A549 (cell line): ENCODE measurements around the gene NIPBL. TPM values are rescaled to one million over a fixed set of nuclear protein-coding genes. Genes with fewer than 3 reads are reported as not detected.

Experiments used
- ATAC-seq, 2 experiments: fragments of 200-7000 bp in 1 of 2; fragments of >200 bp in 1 of 2; cut with Nextera tagmentation in 1 of 2; cut with Tn5 transposase in 1 of 2; 3 replicates each; pipeline versions ENCODE4 v1.8.0 to v1.9.1; 2018 to 2020; ENCODE audit warnings: mild to moderate bottlenecking in 1 of 2, moderate library complexity in 1 of 2
- CTCF ChIA-PET: fragments of 300-600 bp; sonication (Branson Sonifier 250); formaldehyde crosslinking; extraction: SDS; loops from one replicate; lab custom pipeline; 2021; ENCODE audit warnings: antibody characterized with exemption, inconsistent platforms; lab: Yijun Ruan, JAX
- POLR2A ChIA-PET: fragments of 350-600 bp; formaldehyde crosslinking; extraction: SDS; loops from one replicate; lab custom pipeline; 2021; ENCODE audit warnings: antibody characterized with exemption, inconsistent platforms; lab: Yijun Ruan, JAX
- DNase-seq, 2 experiments: peaks; one replicate each; pipeline versions ENCODE4 v3.0.0 to v3.0.0-alpha.2; 2011 to 2016; ENCODE audit warnings: low read depth in 1 of 2, low spot score in 1 of 2
- FAIRE-seq: peaks from 2 replicates; lab custom pipeline; 2011; peaks lifted over from hg19 to GRCh38; lab: Jason Lieb, UNC
- H3K27ac ChIP-seq, 2 experiments: fragments of >200 bp; sonication (Bioruptor Twin); formaldehyde crosslinking; 3 replicates each; pipeline ENCODE4 v1.5.1; 2016 to 2017
- H3K4me1 ChIP-seq: fragments of >200 bp; sonication (Bioruptor Twin); formaldehyde crosslinking; 3 replicates; pipeline ENCODE4 v1.6.1; 2016
- H3K4me2 ChIP-seq: fragments of >200 bp; sonication (Bioruptor Twin); formaldehyde crosslinking; 3 replicates; pipeline ENCODE4 v1.6.1; 2016
- H3K4me3 ChIP-seq: fragments of >200 bp; sonication (Bioruptor Twin); formaldehyde crosslinking; 3 replicates; pipeline ENCODE4 v1.5.1; 2016
- H3K9me3 ChIP-seq: fragments of >200 bp; sonication (Bioruptor Twin); formaldehyde crosslinking; 3 replicates; pipeline ENCODE4 v1.6.1; 2016
- CBX2 ChIP-seq: fragments of 200-600 bp; sonication (generic); IDR thresholded peaks from 2 replicates; pipeline ENCODE4 v1.6.1; 2016; ENCODE audit warnings: low read depth, mild to moderate bottlenecking, borderline replicate concordance
- E2F6 ChIP-seq: IDR thresholded peaks from 2 replicates; pipeline ENCODE4 v1.6.1; 2012; ENCODE audit warnings: low read depth, borderline replicate concordance
- ELK1 ChIP-seq: fragments of 150-350 bp; IDR thresholded peaks from 2 replicates; pipeline ENCODE4 v1.6.1; 2014; ENCODE audit warnings: low read depth, mild to moderate bottlenecking, low read length
- HOXA7 ChIP-seq: fragments of 250-450 bp; sonication (Bioruptor Pico); IDR thresholded peaks from 2 replicates; pipeline ENCODE4 v1.5.0; 2020; ENCODE audit warnings: mild to moderate bottlenecking, moderate library complexity
- SREBF2 ChIP-seq: fragments of 450-650 bp; IDR thresholded peaks from 2 replicates; pipeline ENCODE4 v1.6.1; 2014; ENCODE audit warnings: mild to moderate bottlenecking, moderate library complexity
- TP53 ChIP-seq: fragments of 250-450 bp; sonication (Bioruptor Pico); IDR thresholded peaks from 2 replicates; pipeline ENCODE4 v1.5.0; 2021; ENCODE audit warnings: mild to moderate bottlenecking, moderate library complexity
- ZC3H11A ChIP-seq: fragments of 450-650 bp; IDR thresholded peaks from 2 replicates; pipeline ENCODE4 v1.6.1; 2014; ENCODE audit warnings: antibody characterized with exemption, mild to moderate bottlenecking
- WGBS: methylation state at CpG from one replicate; pipeline ENCODE4 v1.1.6; 2017; ENCODE audit errors: missing lambda C conversion rate; 5-methylcytosine and 5-hydroxymethylcytosine counted together
- polyA plus RNA-seq, 4 experiments: library from polyadenylated mRNA; depleted of rRNA in 3 of 4; stranded (reverse); fragments of >200 nt; fragmentation: RNase III in 1 of 4; extraction: RNeasy Plus Mini Kit Qiagen cat#74134 plus additional on column Dnase treatment in 1 of 4; gene quantifications; 2 replicates in 3 of 4; 3 replicates in 1 of 4; pipeline ENCODE4 v1.2.3, GENCODE V29; 2011 to 2017
- TF ChIP-seq, protein P1 (sequence below): fragments of 250-450 bp; sonication (Bioruptor Pico); IDR thresholded peaks from 2 replicates; pipeline ENCODE4 v1.5.0; 2021; ENCODE audit warnings: mild to moderate bottlenecking, moderate library complexity, borderline replicate concordance

NIPBL gene
- polyA plus RNA-seq, 2 of the 4 experiments (the other 2 are of a cell fraction), result 12.4 to 33.4 TPM

DNA sequence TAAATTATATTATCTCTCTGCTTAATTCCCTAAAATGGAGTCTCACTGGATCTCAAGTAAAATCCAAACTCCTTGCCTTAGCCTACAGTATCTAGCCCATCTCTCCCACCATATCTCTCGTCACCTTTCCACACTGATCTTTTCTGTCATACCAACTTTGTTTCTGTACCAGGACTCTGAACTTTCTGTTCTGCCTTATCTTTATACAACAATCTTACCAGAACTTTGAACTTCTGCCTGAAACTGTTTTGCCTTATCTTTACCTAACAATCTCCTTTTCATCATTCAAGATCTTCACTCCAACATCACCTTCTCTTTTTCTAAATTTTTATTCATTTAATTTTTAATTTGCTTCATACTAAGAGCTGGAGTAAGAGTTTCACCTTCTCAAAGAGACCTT is 233.6 kb downstream of the NIPBL start:
- ChIA-PET POLR2A (no interaction called here), CTCF (no interaction called here)
- Histone ChIP-seq H3K4me2 (no peak overlapping the region), H3K27ac (no peak overlapping the region), H3K4me3 (no peak overlapping the region), H3K4me1 (no peaks in the 10 kb centered on the region), H3K9me3 (no peaks in the 10 kb centered on the region)
- WGBS, result 96% methylated on average over 1 of the region's 1 CpG
- ATAC-seq (no peak), FAIRE-seq (peak; percentile 84), DNase-seq (no peak)
- TF ChIP-seq CBX2 (no peak), SREBF2 (no peak), ELK1 (no peak), ZC3H11A (no peak)

- ChIA-PET CTCF (interaction anchor here (0.6 to 1.2 kb wide), 3 partner anchors 8 to 100 kb away, joined by 3 read pairs; no protein-coding TSS in a partner anchor), POLR2A (no interaction called here)
- 84% methylated on average over 4 of the region's 4 CpGs for WGBS
- Histone ChIP-seq H3K27ac (no peak overlapping the region), H3K4me2 (no peak overlapping the region), H3K4me3 (no peak overlapping the region), H3K9me3 (no peaks in the 10 kb centered on the region), H3K4me1 (no peaks in the 10 kb centered on the region)
- TF ChIP-seq, protein P1, sequence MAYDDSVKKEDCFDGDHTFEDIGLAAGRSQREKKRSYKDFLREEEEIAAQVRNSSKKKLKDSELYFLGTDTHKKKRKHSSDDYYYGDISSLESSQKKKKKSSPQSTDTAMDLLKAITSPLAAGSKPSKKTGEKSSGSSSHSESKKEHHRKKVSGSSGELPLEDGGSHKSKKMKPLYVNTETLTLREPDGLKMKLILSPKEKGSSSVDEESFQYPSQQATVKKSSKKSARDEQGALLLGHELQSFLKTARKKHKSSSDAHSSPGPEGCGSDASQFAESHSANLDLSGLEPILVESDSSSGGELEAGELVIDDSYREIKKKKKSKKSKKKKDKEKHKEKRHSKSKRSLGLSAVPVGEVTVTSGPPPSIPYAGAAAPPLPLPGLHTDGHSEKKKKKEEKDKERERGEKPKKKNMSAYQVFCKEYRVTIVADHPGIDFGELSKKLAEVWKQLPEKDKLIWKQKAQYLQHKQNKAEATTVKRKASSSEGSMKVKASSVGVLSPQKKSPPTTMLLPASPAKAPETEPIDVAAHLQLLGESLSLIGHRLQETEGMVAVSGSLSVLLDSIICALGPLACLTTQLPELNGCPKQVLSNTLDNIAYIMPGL (CRISPR knock-in tag), result no peak
- no peak for TF ChIP-seq TP53 (CRISPR knock-in tag)
- no peak for FAIRE-seq
- ATAC-seq, result no peak
- no peak for DNase-seq
These were observed 235.1 kb downstream of the NIPBL start for GRCh38 chr5:37111426-37112382.

DNA sequence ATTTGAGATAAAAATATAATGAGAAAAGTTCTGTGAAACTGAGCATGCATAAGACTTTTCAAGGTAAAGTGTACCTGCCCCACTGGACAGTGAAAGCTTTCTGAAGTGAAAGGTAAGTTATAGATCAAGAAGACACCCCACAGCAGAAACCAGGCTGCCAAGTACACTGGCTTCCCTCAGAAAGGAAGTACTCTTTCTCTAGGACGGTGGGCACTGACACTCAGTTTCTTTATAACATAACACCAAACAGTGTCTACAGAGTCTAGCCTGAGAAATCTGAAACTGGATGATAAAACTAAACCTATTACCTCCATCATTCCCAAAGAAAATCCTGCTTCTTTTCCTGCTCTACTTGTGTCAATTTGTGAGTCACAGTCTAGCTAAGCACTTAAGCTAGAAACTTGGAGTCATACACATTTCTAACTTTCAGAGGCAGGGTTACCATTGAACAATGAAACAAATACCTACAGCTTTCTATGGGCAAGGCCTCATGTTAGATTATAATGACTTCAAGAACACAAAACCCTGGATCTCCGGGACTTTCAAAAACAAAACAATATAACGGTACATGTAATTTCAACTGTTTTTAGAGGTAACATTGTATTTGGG is 235.9 kb downstream of the NIPBL start:
- no peaks in the 10 kb centered on the region for H3K4me1 ChIP-seq
- no peak overlapping the region for H3K4me3 ChIP-seq
- DNase-seq, result no peak
- no peaks in the 10 kb centered on the region for H3K9me3 ChIP-seq
- no peak overlapping the region for H3K27ac ChIP-seq
- ChIA-PET POLR2A (no interaction called here), CTCF (interaction anchor here (0.6 to 1.2 kb wide), 4 partner anchors 9 to 100 kb away, joined by 3 read pairs; no protein-coding TSS in a partner anchor)
- TF ChIP-seq E2F6 (no peak), HOXA7 (CRISPR knock-in tag) (no peak)
- no peak overlapping the region for H3K4me2 ChIP-seq
- 90% methylated on average over 3 of the region's 3 CpGs for WGBS
- ATAC-seq, result no peak
- no peak for FAIRE-seq
